Thyroid gland (tissue), 4 donors: Measurements from ENCODE around the gene BTBD16.

Experiments
- CTCF ChIP-seq, 6 experiments: fragments of 200-600 bp in 3 of 6; fragments of 450-650 bp in 3 of 6; sonication (generic) in 3 of 6; IDR thresholded peaks; one replicate each; pipeline ENCODE4 v1.5.1; 2016 to 2019; ENCODE audit warnings: antibody characterized with exemption in 6 of 6, mild to moderate bottlenecking in 2 of 6, inconsistent platforms in 1 of 6, moderate library complexity in 1 of 6
- POLR2A ChIP-seq, 2 donors: fragments of 450-650 bp; IDR thresholded peaks; one replicate each; pipeline ENCODE4 v1.6.1; 2017; ENCODE audit warnings: antibody characterized with exemption in 2 of 2, mild to moderate bottlenecking in 2 of 2, moderate library complexity in 1 of 2

GRCh38 chr10:122336961-122337360, 65.9 kb downstream of the BTBD16 start:
- TF ChIP-seq CTCF (IDR thresholded peaks at IDR 0.05) = no peak
- TF ChIP-seq POLR2A (IDR thresholded peaks at IDR 0.05) = no peak
